Measurements from ENCODE around the gene CNGA3.
A peak's percentile ranks its signal among the peaks of the same experiment; 100 is the strongest.

The CNGA3 gene

GRCh38 chr2:98444436-98445176, 98.3 kb downstream of the CNGA3 start, which contains the start of gene INPP4A:
INPP4A (plus strand) TSS chr2:98444858; CDS start chr2:98520049, 75,191 bp downstream.
- peak within 1 kb of the TSS; percentile 91 for H3K4me3 ChIP-seq (ENCODE audit: low read length, poor library complexity, severe bottlenecking)
- peaks cover 36% of the 10 kb centered on the region for H3K79me2 ChIP-seq (ENCODE audit: insufficient read depth, low read length)
- H3K9ac ChIP-seq (ENCODE audit: low read depth, low read length, poor library complexity, severe bottlenecking) = peak within 1 kb of the TSS; percentile 79
- H3K36me3 ChIP-seq (ENCODE audit: insufficient read depth, low read length) = no peaks in the 10 kb centered on the region
- H3K4me2 ChIP-seq (ENCODE audit: low read depth, low read length, poor library complexity, severe bottlenecking) = peak within 1 kb of the TSS; percentile 96
- no peaks in the 10 kb centered on the region for H3K9me2 ChIP-seq (replicated peaks; ENCODE audit: low read depth, low read length)
- H4K20me1 ChIP-seq (ENCODE audit: insufficient read depth, low read length, poor library complexity, severe bottlenecking) = peaks cover 17% of the 10 kb centered on the region
- H3K4me1 ChIP-seq (ENCODE audit: insufficient read depth, low read length, poor library complexity, severe bottlenecking) = peaks cover 41% of the 10 kb centered on the region
- peak within 1 kb of the TSS; percentile 100 for H2AFZ ChIP-seq (ENCODE audit: low read length)
- H3K27me3 ChIP-seq (ENCODE audit: insufficient read depth, low read length, poor library complexity, severe bottlenecking) = no peaks in the 10 kb centered on the region
- peaks cover 3% of the 10 kb centered on the region; the same call in 1 of the 2 replicates for H3K9me3 ChIP-seq (ENCODE audit: insufficient read depth, low read depth, low read length)
- peaks cover 3% of the 10 kb centered on the region; the same call in 1 of the 2 replicates for H3F3A ChIP-seq (ENCODE audit: low read depth)
- no peak for TF ChIP-seq CTCF (conservative IDR thresholded peaks at IDR 0.05; ENCODE audit: low read length)
- no peak for TF ChIP-seq EZH2phosphoT487 (IDR thresholded peaks at IDR 0.05; ENCODE audit: borderline replicate concordance)

GRCh38 chr2:98445177-98445682, 99.0 kb downstream of the CNGA3 start:
- TF ChIP-seq EZH2phosphoT487 (IDR thresholded peaks at IDR 0.05; ENCODE audit: borderline replicate concordance) = no peak
- TF ChIP-seq CTCF (conservative IDR thresholded peaks at IDR 0.05; ENCODE audit: low read length) = no peak
- Histone ChIP-seq H3K4me1 (ENCODE audit: insufficient read depth, low read length, poor library complexity, severe bottlenecking) (peaks cover 48% of the 10 kb centered on the region), H3K9me2 (replicated peaks; ENCODE audit: low read depth, low read length) (no peaks in the 10 kb centered on the region), H3K79me2 (ENCODE audit: insufficient read depth, low read length) (peaks cover 43% of the 10 kb centered on the region), H3K9ac (ENCODE audit: low read depth, low read length, poor library complexity, severe bottlenecking) (peak overlapping the region; percentile 68), H3K27me3 (ENCODE audit: insufficient read depth, low read length, poor library complexity, severe bottlenecking) (no peaks in the 10 kb centered on the region), H2AFZ (ENCODE audit: low read length) (no peak overlapping the region), H3K36me3 (ENCODE audit: insufficient read depth, low read length) (no peaks in the 10 kb centered on the region), H3K4me3 (ENCODE audit: low read length, poor library complexity, severe bottlenecking) (peak overlapping the region; percentile 91), H3K9me3 (ENCODE audit: insufficient read depth, low read depth, low read length) (no peaks in the 10 kb centered on the region), H3F3A (ENCODE audit: low read depth) (peaks cover 3% of the 10 kb centered on the region; the same call in 1 of the 2 replicates), H4K20me1 (ENCODE audit: insufficient read depth, low read length, poor library complexity, severe bottlenecking) (peaks cover 22% of the 10 kb centered on the region), H3K4me2 (ENCODE audit: low read depth, low read length, poor library complexity, severe bottlenecking) (peak overlapping the region; percentile 93)

DNA sequence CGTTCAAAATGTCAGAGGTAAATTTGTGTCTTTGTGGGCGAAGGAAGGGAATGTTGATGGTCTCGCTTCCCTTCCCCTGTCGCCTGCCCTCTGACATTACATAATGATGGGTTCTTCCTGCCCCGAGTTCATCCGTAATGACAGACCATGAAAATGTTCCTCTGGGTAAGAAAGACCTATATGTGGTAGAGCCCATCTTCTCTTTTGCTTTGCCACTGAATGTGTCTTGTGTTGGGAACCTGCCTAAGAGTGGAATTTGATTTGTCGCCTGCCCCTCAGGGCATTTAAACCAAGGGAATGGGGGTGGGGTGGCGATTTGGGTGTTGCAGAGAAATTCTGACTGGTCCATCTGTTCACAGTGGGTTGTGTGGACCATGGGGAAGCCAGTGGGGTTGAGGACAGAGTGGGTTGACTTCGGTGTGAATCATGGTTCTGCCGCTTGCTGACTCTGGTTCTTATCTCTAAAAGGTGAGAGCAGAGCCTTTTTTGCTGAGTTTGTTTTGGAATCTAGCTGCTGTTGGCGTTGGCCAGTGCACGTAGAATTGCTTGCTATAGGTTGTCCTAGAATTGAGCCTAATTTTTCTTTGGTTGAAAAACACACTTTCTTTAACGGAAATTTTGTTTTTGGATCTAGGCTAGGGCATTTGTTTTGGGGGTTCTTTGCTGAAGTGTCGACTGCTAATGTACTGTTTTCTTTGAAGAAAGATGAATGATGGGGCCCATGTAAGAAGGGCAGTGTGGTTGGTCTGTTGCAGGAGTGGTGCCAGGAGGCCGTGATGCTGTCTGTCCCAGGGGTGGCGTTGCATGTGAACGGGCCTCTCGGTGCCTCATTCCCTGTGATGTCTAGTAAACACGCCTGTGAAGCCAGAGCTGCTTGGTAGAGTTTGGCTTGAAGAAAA, 99.7 kb downstream of the CNGA3 start:
- H3K27me3 ChIP-seq (ENCODE audit: insufficient read depth, low read length, poor library complexity, severe bottlenecking) = no peaks in the 10 kb centered on the region
- H3K9me3 ChIP-seq (ENCODE audit: insufficient read depth, low read depth, low read length) = no peaks in the 10 kb centered on the region
- H3K4me1 ChIP-seq (ENCODE audit: insufficient read depth, low read length, poor library complexity, severe bottlenecking) = peaks cover 54% of the 10 kb centered on the region
- H3K4me2 ChIP-seq (ENCODE audit: low read depth, low read length, poor library complexity, severe bottlenecking) = peak overlapping the region; percentile 93
- H3K36me3 ChIP-seq (ENCODE audit: insufficient read depth, low read length) = no peaks in the 10 kb centered on the region
- H2AFZ ChIP-seq (ENCODE audit: low read length) = no peak overlapping the region
- peaks cover 3% of the 10 kb centered on the region; the same call in 1 of the 2 replicates for H3F3A ChIP-seq (ENCODE audit: low read depth)
- TF ChIP-seq CTCF (conservative IDR thresholded peaks at IDR 0.05; ENCODE audit: low read length) (no peak; the same call in 1 of the 2 replicates), EZH2phosphoT487 (IDR thresholded peaks at IDR 0.05; ENCODE audit: borderline replicate concordance) (no peak)
- H3K4me3 ChIP-seq (ENCODE audit: low read length, poor library complexity, severe bottlenecking) = peak overlapping the region; percentile 91
- peaks cover 50% of the 10 kb centered on the region for H3K79me2 ChIP-seq (ENCODE audit: insufficient read depth, low read length)
- peak overlapping the region; percentile 68 for H3K9ac ChIP-seq (ENCODE audit: low read depth, low read length, poor library complexity, severe bottlenecking)
- peaks cover 22% of the 10 kb centered on the region for H4K20me1 ChIP-seq (ENCODE audit: insufficient read depth, low read length, poor library complexity, severe bottlenecking)
- H3K9me2 ChIP-seq (replicated peaks; ENCODE audit: low read depth, low read length) = no peaks in the 10 kb centered on the region
